Activated T-helper 9 cell treated with anti-CD3 and anti-CD28 coated beads, Interleukin-2, amount 50 U/mL, for 16 hours (primary cell): Measurements from ENCODE around the gene ATP8B1.
"Not testable (repeated sequence)": the region's sequence is repeated elsewhere in the genome, so short reads cannot be mapped to it uniquely, and the experiment has no call there.

Experiments used
- DNase-seq: peaks from one replicate; pipeline ENCODE4 v3.0.0-alpha.2; 2020; ENCODE audit warnings: low read depth

The ATP8B1 gene

DNA sequence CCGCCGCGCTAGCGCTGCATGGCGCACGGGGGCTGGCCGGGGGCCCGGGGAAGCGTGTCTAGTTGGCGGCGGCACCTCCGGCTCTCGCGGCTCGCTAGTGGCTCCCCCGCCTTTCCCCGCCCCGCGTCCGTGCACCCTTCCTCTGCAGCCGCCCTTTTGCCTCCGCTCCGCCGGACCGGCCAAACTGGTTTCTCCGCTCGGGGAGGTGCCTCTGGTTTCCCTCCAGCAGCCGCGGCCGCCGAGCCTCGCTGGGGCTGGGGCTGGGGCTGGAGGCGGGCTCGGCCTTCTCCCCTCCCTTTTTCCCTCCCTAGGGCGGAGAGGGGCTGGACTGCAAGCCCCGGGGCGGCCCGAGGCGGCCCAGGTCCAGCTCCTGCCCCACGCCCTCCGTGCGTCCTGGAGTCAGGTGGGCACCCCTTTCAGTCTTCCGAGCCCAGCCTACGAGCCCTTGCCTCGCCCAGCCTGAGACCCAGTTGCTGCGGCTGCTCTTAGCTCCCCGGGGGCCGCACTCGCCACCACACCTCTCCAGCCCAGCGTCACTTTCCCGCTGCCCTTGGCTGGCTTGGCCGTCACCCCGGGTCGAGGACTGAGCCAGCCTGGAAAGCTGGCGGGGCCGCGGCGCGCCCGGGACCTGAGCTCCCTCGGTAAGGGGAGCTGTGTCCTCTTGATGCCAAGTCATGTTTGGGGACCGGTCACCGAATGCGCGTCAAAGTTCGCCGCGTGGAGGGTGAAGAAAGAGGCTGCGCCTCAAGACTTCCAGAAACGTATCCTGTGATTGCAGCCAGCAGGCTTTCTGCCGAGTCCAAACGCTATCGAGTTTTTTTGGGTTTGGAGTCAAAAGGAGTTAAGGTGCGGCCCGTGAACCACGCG lies at the start of gene ATP8B1:
ATP8B1 (minus strand) TSS at position 213 of the 867 bp plus-strand sequence. CDS start 71,508 bp downstream, outside the sequence.
- DNase-seq: no peak

GRCh38 chr18:57850063-57850462 lies 46.9 kb upstream of the ATP8B1 start:
- DNase-seq: no peak

GRCh38 chr18:57848374-57848773 lies 45.3 kb upstream of the ATP8B1 start:
- DNase-seq: not testable (repeated sequence)

GRCh38 chr18:57847431-57847830 lies 44.3 kb upstream of the ATP8B1 start:
- DNase-seq: not testable (repeated sequence)

DNA sequence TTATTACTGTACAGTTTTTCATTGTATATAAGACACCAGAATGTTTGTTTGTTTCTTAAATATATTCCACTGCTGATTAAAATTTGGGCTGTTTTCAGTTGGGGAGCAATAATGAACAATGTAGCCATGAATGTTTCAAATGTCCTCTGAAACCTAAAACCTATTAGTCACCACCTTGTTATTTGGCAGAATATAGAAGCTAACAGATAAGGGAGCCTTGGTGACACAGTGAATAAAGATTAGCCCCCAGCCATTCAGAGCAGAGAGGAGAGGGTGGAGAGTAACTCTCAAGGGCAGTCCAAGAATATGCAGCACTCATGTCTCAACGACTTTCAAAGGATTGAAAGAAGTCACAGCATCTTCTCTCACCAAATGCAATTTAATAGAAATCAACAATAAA lies 43.1 kb upstream of the ATP8B1 start:
- no peak for DNase-seq

GRCh38 chr18:57845605-57846074 lies 42.5 kb upstream of the ATP8B1 start:
- DNase-seq: no peak

- DNase-seq: no peak
Measured at GRCh38 chr18:57844319-57844718, 41.2 kb upstream of the ATP8B1 start.

- DNase-seq: no peak
Measured at GRCh38 chr18:57843386-57843785, 40.3 kb upstream of the ATP8B1 start.

DNA sequence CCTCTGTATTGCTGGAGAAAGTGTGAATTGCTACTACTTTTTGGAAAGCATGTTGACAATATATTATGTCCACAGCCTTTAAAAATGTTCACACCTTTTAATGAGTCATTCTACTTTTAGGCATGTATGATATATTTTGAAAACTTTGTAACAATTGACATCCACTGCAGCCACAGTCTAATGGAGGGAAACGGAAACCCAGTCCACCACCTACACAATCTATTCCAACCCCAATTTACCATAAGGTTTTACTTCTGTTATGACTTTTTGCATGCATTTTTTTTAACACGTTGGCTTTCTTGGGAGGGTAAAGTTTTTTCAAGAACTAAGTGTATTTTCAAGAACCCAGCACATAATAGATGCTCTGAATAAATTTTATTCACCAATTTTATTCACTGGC lies 38.5 kb upstream of the ATP8B1 start:
- no peak for DNase-seq

GRCh38 chr18:57839942-57840381 lies 36.8 kb upstream of the ATP8B1 start:
- no peak for DNase-seq

GRCh38 chr18:57837917-57838548 lies 34.9 kb upstream of the ATP8B1 start:
- DNase-seq: peak; percentile 14

- no peak for DNase-seq
Measured at GRCh38 chr18:57836557-57836956, 33.4 kb upstream of the ATP8B1 start.

DNA sequence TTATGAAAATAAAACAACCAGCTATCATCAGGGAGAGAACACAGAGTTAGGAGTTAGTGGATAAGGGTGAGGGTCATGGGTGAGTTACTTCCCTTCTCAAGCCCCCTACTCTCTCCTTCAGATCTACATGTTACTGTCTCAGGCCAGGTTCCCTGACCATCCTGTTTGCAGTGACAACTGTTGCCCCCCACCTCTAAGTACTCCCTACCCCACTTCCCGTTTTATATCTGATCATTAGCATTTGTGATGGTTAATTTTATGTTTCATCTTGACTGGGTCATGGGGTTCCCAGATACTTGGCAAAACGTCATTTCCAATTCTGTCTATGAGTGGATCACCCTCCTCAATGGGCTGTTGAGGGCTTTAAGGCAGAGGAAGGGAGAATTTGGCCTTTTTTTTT lies 32.8 kb upstream of the ATP8B1 start:
- DNase-seq: no peak

GRCh38 chr18:57834616-57835015 lies 31.5 kb upstream of the ATP8B1 start:
- DNase-seq: no peak

- no peak for DNase-seq
Measured at GRCh38 chr18:57833441-57834101, 30.5 kb upstream of the ATP8B1 start.

- DNase-seq: no peak
Measured at GRCh38 chr18:57832730-57833129, 29.6 kb upstream of the ATP8B1 start.

DNA sequence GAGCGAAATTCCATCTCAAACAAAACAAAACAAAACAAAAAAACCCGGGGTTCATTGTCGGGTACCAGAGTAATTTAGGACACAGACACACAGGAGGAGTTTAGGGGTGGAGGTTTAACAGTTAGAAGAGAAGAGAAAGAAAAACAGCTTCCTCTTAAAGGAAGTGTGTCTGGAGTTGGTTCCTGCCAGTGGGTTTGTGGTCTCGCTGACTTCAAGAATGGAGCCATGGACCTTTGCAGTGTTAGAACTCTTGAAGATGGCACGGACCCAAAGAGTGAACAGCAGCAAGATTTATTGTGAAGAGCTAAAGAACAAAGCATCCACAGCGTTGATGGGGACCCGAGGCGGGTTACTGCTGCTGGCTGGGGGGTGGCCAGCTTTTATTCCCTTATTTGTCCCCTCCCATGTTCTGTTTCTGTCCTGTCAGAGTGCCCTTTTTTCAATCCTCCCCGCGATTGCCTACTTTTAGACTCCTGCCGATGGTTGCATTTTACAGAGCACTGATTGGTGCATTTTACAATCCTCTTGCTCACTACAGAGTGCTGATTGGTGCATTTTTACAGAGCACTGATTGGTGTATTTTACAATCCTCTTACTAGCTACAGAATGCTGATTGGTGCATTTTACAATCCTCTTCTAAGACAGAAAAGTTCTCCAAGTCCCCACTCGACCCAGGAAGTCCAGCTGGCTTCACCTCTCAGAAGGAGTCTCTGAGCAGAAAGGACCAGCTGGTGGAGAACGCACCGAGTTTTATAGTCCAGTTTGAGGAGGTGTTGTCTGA lies 28.7 kb upstream of the ATP8B1 start:
- DNase-seq: no peak

- no peak for DNase-seq
Measured at GRCh38 chr18:57827646-57828045, 24.5 kb upstream of the ATP8B1 start.

GRCh38 chr18:57826252-57826651 lies 23.1 kb upstream of the ATP8B1 start:
- DNase-seq: no peak

DNA sequence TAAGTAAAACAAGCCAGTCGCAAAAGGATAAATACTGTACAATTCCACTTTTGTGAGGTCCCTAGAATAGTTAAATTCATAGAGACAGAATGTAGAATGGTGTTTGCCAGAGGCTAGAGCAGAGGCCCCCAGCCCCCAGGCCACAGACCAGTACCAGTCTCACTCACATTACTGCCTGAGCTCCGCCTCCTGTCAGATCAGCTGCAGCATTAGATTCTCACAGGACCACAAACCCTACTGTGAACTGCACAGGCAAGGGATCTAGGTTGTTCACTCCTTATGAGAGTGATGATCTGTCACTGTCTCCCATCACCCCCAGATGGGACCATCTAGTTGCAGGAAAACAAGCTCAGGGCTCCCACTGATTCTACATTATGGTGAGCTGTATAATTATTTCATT lies 17.5 kb upstream of the ATP8B1 start:
- not testable (repeated sequence) for DNase-seq

DNA sequence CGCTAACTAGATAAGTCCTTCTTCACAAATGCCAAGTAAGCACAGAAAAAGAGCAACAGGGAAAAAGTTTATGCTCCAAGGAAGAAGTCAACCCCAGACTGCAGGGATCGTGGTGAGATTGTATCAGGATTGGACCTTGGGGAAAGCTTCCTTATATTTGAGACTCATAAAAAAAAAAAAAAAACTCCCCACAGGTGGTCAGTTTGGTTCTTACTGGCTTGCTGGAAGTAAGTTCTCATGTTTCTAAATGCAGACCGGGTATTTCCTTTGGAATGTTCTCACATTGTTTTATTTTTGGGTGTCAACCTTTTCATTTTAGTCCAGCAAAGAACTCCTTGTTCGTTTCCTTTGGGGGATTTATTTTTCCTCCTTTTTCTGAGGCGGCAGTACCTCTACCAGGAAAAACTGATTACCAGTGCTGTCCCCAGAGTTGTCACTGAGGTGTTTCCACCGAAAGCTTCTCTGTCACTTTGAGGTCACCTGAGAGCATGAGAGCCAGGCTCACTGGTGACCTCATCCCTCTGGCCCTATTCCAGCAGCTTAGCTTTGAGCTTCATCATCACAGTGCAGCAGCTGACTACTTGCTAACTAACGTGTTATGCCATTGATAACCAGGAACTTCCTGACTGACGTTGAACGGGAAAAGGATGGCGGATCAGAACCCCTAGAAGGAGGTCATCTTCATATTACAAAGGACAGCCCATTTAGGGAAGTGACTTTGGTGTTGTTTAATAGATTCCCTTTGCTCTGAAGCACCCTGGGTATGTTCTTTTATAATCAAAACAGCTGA lies 16.8 kb upstream of the ATP8B1 start:
- no peak for DNase-seq
